Endothelial cell of umbilical vein (primary cell): Measurements from ENCODE around the gene GBF1.

Experiments used
- EZH2 ChIP-seq: IDR thresholded peaks from 2 replicates; pipeline ENCODE4 v1.6.1; 2012; ENCODE audit warnings: borderline replicate concordance, low read depth, mild to moderate bottlenecking, moderate library complexity, low read length, inconsistent platforms; ENCODE audit not compliant: severe bottlenecking
- FOS ChIP-seq: IDR thresholded peaks from 2 replicates; pipeline ENCODE4 v1.6.1; 2011; ENCODE audit warnings: mild to moderate bottlenecking, low read length, moderate library complexity, borderline replicate concordance; ENCODE audit not compliant: insufficient read depth
- JUN ChIP-seq: IDR thresholded peaks from 2 replicates; pipeline ENCODE4 v1.6.1; 2011; ENCODE audit warnings: borderline replicate concordance, low read depth; ENCODE audit not compliant: insufficient read length, insufficient read depth
- MYC ChIP-seq: IDR thresholded peaks from one replicate; pipeline ENCODE4 v1.6.1; 2011; ENCODE audit warnings: mild to moderate bottlenecking, low read depth, low read length
- POLR2A ChIP-seq: IDR thresholded peaks from 2 replicates; pipeline ENCODE4 v1.6.1; 2012; ENCODE audit warnings: low read depth, mild to moderate bottlenecking, control low read depth, low read length
- POLR2AphosphoS5 ChIP-seq: IDR thresholded peaks from 2 replicates; pipeline ENCODE4 v1.6.1; 2012; ENCODE audit warnings: low read depth, mild to moderate bottlenecking, control low read depth, low read length, moderate library complexity; ENCODE audit not compliant: insufficient read depth
- TF ChIP-seq, protein P1 (sequence below), 2 donors: IDR thresholded peaks; 1 replicate in 1 of 2; 2 replicates in 1 of 2; pipeline ENCODE4 v1.5.1; 2011; ENCODE audit warnings: low read length in 2 of 2, mild to moderate bottlenecking in 2 of 2, moderate library complexity in 2 of 2, control low read depth in 1 of 2, inconsistent platforms in 1 of 2, low read depth in 1 of 2; ENCODE audit not compliant: insufficient read depth in 1 of 2; ENCODE audit errors: extremely low read depth in 1 of 2
- TF ChIP-seq, protein P2 (sequence below): IDR thresholded peaks from 2 replicates; pipeline ENCODE4 v1.6.1; 2011; ENCODE audit not compliant: insufficient read depth, insufficient read length

DNA sequence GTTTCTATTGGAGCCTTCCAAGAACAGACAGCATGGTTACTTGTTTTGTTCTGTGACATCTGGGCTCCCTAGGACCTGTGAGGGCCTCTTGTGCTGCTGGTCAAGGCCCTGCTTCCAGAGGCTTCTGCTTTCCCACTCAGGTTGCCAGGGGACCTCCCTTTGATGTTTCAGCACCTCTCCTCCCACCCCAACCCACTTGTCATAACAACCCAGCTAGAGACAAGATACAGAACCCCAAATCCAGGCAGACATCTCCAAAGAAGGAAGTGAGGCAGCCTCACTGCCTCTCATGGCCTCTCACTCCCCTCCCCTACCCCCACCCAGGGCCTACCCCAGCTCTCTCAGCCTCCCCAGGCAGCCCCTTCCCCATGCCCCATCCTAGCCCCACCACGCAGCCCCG, 161.5 kb downstream of the GBF1 start:
- no peak for TF ChIP-seq JUN
- TF ChIP-seq, protein P1, sequence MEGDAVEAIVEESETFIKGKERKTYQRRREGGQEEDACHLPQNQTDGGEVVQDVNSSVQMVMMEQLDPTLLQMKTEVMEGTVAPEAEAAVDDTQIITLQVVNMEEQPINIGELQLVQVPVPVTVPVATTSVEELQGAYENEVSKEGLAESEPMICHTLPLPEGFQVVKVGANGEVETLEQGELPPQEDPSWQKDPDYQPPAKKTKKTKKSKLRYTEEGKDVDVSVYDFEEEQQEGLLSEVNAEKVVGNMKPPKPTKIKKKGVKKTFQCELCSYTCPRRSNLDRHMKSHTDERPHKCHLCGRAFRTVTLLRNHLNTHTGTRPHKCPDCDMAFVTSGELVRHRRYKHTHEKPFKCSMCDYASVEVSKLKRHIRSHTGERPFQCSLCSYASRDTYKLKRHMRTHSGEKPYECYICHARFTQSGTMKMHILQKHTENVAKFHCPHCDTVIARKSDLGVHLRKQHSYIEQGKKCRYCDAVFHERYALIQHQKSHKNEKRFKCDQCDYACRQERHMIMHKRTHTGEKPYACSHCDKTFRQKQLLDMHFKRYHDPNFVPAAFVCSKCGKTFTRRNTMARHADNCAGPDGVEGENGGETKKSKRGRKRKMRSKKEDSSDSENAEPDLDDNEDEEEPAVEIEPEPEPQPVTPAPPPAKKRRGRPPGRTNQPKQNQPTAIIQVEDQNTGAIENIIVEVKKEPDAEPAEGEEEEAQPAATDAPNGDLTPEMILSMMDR (IDR thresholded peaks at IDR 0.05; ENCODE audit: extremely low read depth in 1 of 2, insufficient read depth in 1 of 2, low read depth in 1 of 2, low read length in 2 of 2) = no peak
- no peak for TF ChIP-seq POLR2A
- no peak for TF ChIP-seq EZH2
- no peak for TF ChIP-seq MYC
- TF ChIP-seq, protein P2, sequence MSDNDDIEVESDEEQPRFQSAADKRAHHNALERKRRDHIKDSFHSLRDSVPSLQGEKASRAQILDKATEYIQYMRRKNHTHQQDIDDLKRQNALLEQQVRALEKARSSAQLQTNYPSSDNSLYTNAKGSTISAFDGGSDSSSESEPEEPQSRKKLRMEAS = no peak
- TF ChIP-seq FOS = no peak
- no peak for TF ChIP-seq POLR2AphosphoS5
